IMR-90 (cell line): ENCODE results near the gene AIF1. TPM values are rescaled to one million over a fixed set of nuclear protein-coding genes. Genes with fewer than 3 reads are reported as not detected.

Experiments
- ATAC-seq: fragments of 200-7000 bp; cut with Tn5 transposase; 2 replicates; pipeline ENCODE4 v1.9.1; 2020; ENCODE audit warnings: low read depth, mild to moderate bottlenecking, moderate library complexity
- BruUV-seq: library from RNA; stranded (reverse); fragments of 400-500 nt; replicated peaks from 2 replicates; lab custom pipeline; 2021; lab: Mats Ljungman, UMichigan
- CTCF ChIA-PET: fragments of 300-600 bp; formaldehyde crosslinking; extraction: SDS; loops from one replicate; lab custom pipeline; 2021; ENCODE audit warnings: antibody characterized with exemption; lab: Yijun Ruan, JAX
- POLR2A ChIA-PET: fragments of 300-600 bp; sonication (Branson Sonifier 250); formaldehyde crosslinking; loops from one replicate; lab custom pipeline; 2022; ENCODE audit warnings: antibody characterized with exemption; ENCODE audit not compliant: unreplicated experiment; lab: Charles Lee
- DNase-seq: peaks from one replicate; pipeline ENCODE4 v3.0.0; 2013
- H2AFZ ChIP-seq: replicated peaks from 2 replicates; pipeline ENCODE3; 2013; ENCODE audit warnings: low read length, mild to moderate bottlenecking; ENCODE audit not compliant: poor library complexity
- H2AK5ac ChIP-seq: 2 replicates; pipeline ENCODE4 v1.6.1; 2013; ENCODE audit warnings: low read depth, low read length, inconsistent platforms
- H2AK9ac ChIP-seq: replicated peaks from 2 replicates; pipeline ENCODE3; 2013; ENCODE audit warnings: mild to moderate bottlenecking, low read depth, low read length, moderate library complexity; ENCODE audit not compliant: poor library complexity
- H2BK120ac ChIP-seq: 2 replicates; pipeline ENCODE4 v1.6.1; 2013; ENCODE audit warnings: low read depth, low read length, inconsistent platforms
- H2BK15ac ChIP-seq: 3 replicates; pipeline ENCODE4 v1.6.1; 2013; ENCODE audit warnings: low read depth, low read length, inconsistent platforms
- H2BK20ac ChIP-seq: 2 replicates; pipeline ENCODE4 v1.6.1; 2013; ENCODE audit warnings: low read depth, mild to moderate bottlenecking, inconsistent platforms, low read length, moderate library complexity
- H2BK5ac ChIP-seq: 2 replicates; pipeline ENCODE4 v1.6.1; 2013; ENCODE audit warnings: mild to moderate bottlenecking, low read depth, low read length, inconsistent platforms; ENCODE audit not compliant: poor library complexity, severe bottlenecking
- H3K14ac ChIP-seq: replicated peaks from 2 replicates; pipeline ENCODE4 v1.6.1; 2013; ENCODE audit warnings: low read depth, low read length, inconsistent platforms
- H3K18ac ChIP-seq: 2 replicates; pipeline ENCODE4 v1.6.1; 2013; ENCODE audit warnings: low read depth, low read length, control low read depth
- H3K23ac ChIP-seq: 2 replicates; pipeline ENCODE4 v1.6.1; 2013; ENCODE audit warnings: low read depth, low read length, inconsistent platforms
- H3K27ac ChIP-seq: 2 replicates; pipeline ENCODE4 v1.5.1; 2013; ENCODE audit warnings: mild to moderate bottlenecking, control low read depth, low read length; ENCODE audit not compliant: insufficient read depth
- H3K27me3 ChIP-seq: 2 replicates; pipeline ENCODE4 v1.6.1; 2013; ENCODE audit warnings: low read length; ENCODE audit not compliant: control insufficient read depth, insufficient read depth
- H3K36me3 ChIP-seq: 2 replicates; pipeline ENCODE4 v1.6.1; 2013; ENCODE audit warnings: low read length, mixed read lengths; ENCODE audit not compliant: control insufficient read depth, insufficient read depth
- H3K4ac ChIP-seq: 2 replicates; pipeline ENCODE4 v1.6.1; 2013; ENCODE audit warnings: low read depth, low read length, inconsistent platforms
- H3K4me1 ChIP-seq: 2 replicates; pipeline ENCODE4 v1.6.1; 2013; ENCODE audit warnings: low read length, mixed read lengths; ENCODE audit not compliant: control insufficient read depth, insufficient read depth
- H3K4me2 ChIP-seq: 2 replicates; pipeline ENCODE4 v1.6.1; 2013; ENCODE audit warnings: low read depth, mild to moderate bottlenecking, control low read depth, low read length, moderate library complexity
- H3K4me3 ChIP-seq: 2 replicates; pipeline ENCODE4 v1.5.1; 2013; ENCODE audit warnings: low read depth, mild to moderate bottlenecking, control low read depth, low read length, moderate library complexity; ENCODE audit not compliant: insufficient read depth
- H3K56ac ChIP-seq: 2 replicates; pipeline ENCODE4 v1.6.1; 2013; ENCODE audit warnings: low read length, inconsistent platforms; ENCODE audit not compliant: insufficient read depth; ENCODE audit errors: extremely low read depth
- H3K79me1 ChIP-seq, 2 experiments: 2 replicates each; pipeline ENCODE4 v1.6.1; 2013; ENCODE audit warnings: low read length in 2 of 2, inconsistent platforms in 1 of 2, low read depth in 1 of 2
- H3K9ac ChIP-seq: 2 replicates; pipeline ENCODE4 v1.6.1; 2013; ENCODE audit warnings: low read depth, low read length, control low read depth
- H3K9me1 ChIP-seq: 2 replicates; pipeline ENCODE4 v1.6.1; 2013; ENCODE audit warnings: low read length, inconsistent platforms; ENCODE audit not compliant: insufficient read depth
- H3K9me3 ChIP-seq: 2 replicates; pipeline ENCODE4 v1.6.1; 2013; ENCODE audit warnings: low read length; ENCODE audit not compliant: control insufficient read depth, insufficient read depth
- H4K20me1 ChIP-seq: 2 replicates; pipeline ENCODE4 v1.6.1; 2013; ENCODE audit warnings: low read length, inconsistent platforms; ENCODE audit not compliant: insufficient read depth
- H4K5ac ChIP-seq: 2 replicates; pipeline ENCODE4 v1.6.1; 2013; ENCODE audit warnings: mild to moderate bottlenecking, low read depth, low read length, control low read depth
- H4K8ac ChIP-seq, 2 experiments: 2 replicates each; pipeline ENCODE4 v1.6.1; 2013; ENCODE audit warnings: low read depth in 2 of 2, low read length in 2 of 2, control low read depth in 1 of 2, inconsistent platforms in 1 of 2
- H4K91ac ChIP-seq: 2 replicates; pipeline ENCODE4 v1.6.1; 2013; ENCODE audit warnings: low read depth, low read length, inconsistent platforms; ENCODE audit not compliant: insufficient read depth
- BHLHE40 ChIP-seq: fragments of 150-350 bp; IDR thresholded peaks from 2 replicates; pipeline ENCODE4 v1.6.1; 2016; ENCODE audit warnings: mild to moderate bottlenecking, low read depth, low read length
- CEBPB ChIP-seq: IDR thresholded peaks from 2 replicates; pipeline ENCODE4 v1.6.1; 2012; ENCODE audit warnings: low read depth, low read length, improper control_type of control experiment
- CHD1 ChIP-seq: IDR thresholded peaks from 2 replicates; pipeline ENCODE4 v1.6.1; 2012; ENCODE audit warnings: low read depth, low read length, improper control_type of control experiment
- CTCF ChIP-seq: conservative IDR thresholded peaks from 2 replicates; pipeline ENCODE4 v1.5.1; 2012; ENCODE audit warnings: mild to moderate bottlenecking, low read depth, low read length, improper control_type of control experiment
- ELK1 ChIP-seq: fragments of 150-350 bp; IDR thresholded peaks from 2 replicates; pipeline ENCODE4 v1.6.1; 2016; ENCODE audit warnings: low read depth, mild to moderate bottlenecking, low read length, moderate library complexity, borderline replicate concordance
- FOS ChIP-seq: fragments of 150-350 bp; IDR thresholded peaks from 2 replicates; pipeline ENCODE4 v1.6.1; 2016; ENCODE audit warnings: low read depth, low read length
- MAFK ChIP-seq: IDR thresholded peaks from 2 replicates; pipeline ENCODE4 v1.6.1; 2012; ENCODE audit warnings: low read depth, low read length, improper control_type of control experiment
- MAZ ChIP-seq: IDR thresholded peaks from 2 replicates; pipeline ENCODE4 v1.6.1; 2012; ENCODE audit warnings: low read depth, mild to moderate bottlenecking, low read length, improper control_type of control experiment, moderate library complexity, borderline replicate concordance
- MXI1 ChIP-seq: IDR thresholded peaks from 2 replicates; pipeline ENCODE4 v1.6.1; 2012; ENCODE audit warnings: low read depth, mild to moderate bottlenecking, low read length, moderate library complexity, borderline replicate concordance
- NFE2L2 ChIP-seq: fragments of 150-350 bp; IDR thresholded peaks from 2 replicates; pipeline ENCODE4 v1.6.1; 2016; ENCODE audit warnings: low read depth, mild to moderate bottlenecking, low read length
- POLR2A ChIP-seq: IDR thresholded peaks from 2 replicates; pipeline ENCODE4 v1.6.1; 2012; ENCODE audit warnings: mild to moderate bottlenecking, low read depth, low read length
- RAD21 ChIP-seq: IDR thresholded peaks from 2 replicates; pipeline ENCODE4 v1.6.1; 2012; ENCODE audit warnings: low read length, improper control_type of control experiment
- RCOR1 ChIP-seq: IDR thresholded peaks from 2 replicates; pipeline ENCODE4 v1.6.1; 2012; ENCODE audit warnings: mild to moderate bottlenecking, low read length, improper control_type of control experiment; ENCODE audit not compliant: insufficient replicate concordance
- RFX5 ChIP-seq: IDR thresholded peaks from 2 replicates; pipeline ENCODE4 v1.8.0; 2012; ENCODE audit warnings: low read depth, mild to moderate bottlenecking, low read length, moderate library complexity
- SMC3 ChIP-seq: fragments of 150-350 bp; IDR thresholded peaks from 2 replicates; pipeline ENCODE4 v1.6.1; 2016; ENCODE audit warnings: low read depth, mild to moderate bottlenecking, antibody characterized with exemption, low read length, moderate library complexity
- USF2 ChIP-seq: fragments of 150-350 bp; IDR thresholded peaks from 2 replicates; pipeline ENCODE4 v1.6.1; 2017; ENCODE audit warnings: mild to moderate bottlenecking, antibody characterized with exemption, low read length, low read depth
- WGBS, 2 experiments: methylation state at CpG; one replicate each; pipeline versions ENCODE4 v1.1.5 to v1.1.7; 2013; ENCODE audit warnings: missing lambda C conversion rate in 2 of 2; ENCODE audit not compliant: insufficient read length in 1 of 2; ENCODE audit errors: extremely low coverage in 2 of 2; 5-methylcytosine and 5-hydroxymethylcytosine counted together
- dilution Hi-C: fragments of 300-500 bp; cut with HindIII; formaldehyde crosslinking; loops from one replicate; pipeline ENCODE4 v1.14.3; 2018; ENCODE audit warnings: low sequenced_read_pairs; ENCODE audit not compliant: unreplicated experiment
- in situ Hi-C: fragments of 300-500 bp; cut with MboI; formaldehyde crosslinking; loops from 3 replicates; pipeline ENCODE4 v1.14.3; 2019; ENCODE audit warnings: low sequenced_read_pairs, inconsistent platforms, mixed read lengths
- intact Hi-C: fragments of 100-400 bp; cut with micrococcal nuclease; formaldehyde crosslinking; loops from 2 replicates; pipeline ENCODE4 v1.10.0; 2022
- polyA plus RNA-seq, 3 experiments: library from polyadenylated mRNA; depleted of rRNA; stranded (reverse); fragments of >200 nt; gene quantifications; 2 replicates each; pipeline ENCODE4 v1.2.3, GENCODE V29; 2012; ENCODE audit warnings: low replicate concordance in 1 of 3
- total RNA-seq: library from RNA; depleted of rRNA; stranded (reverse); fragments of >200 nt; gene quantifications from 2 replicates; pipeline ENCODE4 v1.2.3, GENCODE V29; 2012

Gene AIF1
- total and polyA plus RNA-seq, 2 of the 4 experiments (the other 2 are of a cell fraction) = not detected

GRCh38 chr6:31615748-31616147, 714 bp downstream of the AIF1 start:
- no peaks in the 10 kb centered on the region for H3K4me1 ChIP-seq
- H2BK15ac ChIP-seq = no peak overlapping the region
- H3K18ac ChIP-seq = no peak overlapping the region
- ATAC-seq = no peak
- H4K5ac ChIP-seq = no peak overlapping the region
- no peak overlapping the region for H3K4me2 ChIP-seq
- no peak overlapping the region for H4K8ac ChIP-seq
- no peak overlapping the region for H3K14ac ChIP-seq
- H3K9me1 ChIP-seq = 0 out of 2 replicates have a peak, but pooled peaks cover 3% of the 10 kb centered on the region
- CTCF ChIA-PET = no interaction called here
- H3K23ac ChIP-seq = no peak overlapping the region
- intact Hi-C loops = loop anchor here (2.0 kb wide), 1 partner anchor 55 kb away; no protein-coding TSS in a partner anchor
- H2AK5ac ChIP-seq = no peak overlapping the region
- no peaks in the 10 kb centered on the region for H3K9me3 ChIP-seq
- no peak overlapping the region for H3K56ac ChIP-seq
- H3K79me1 ChIP-seq = no peaks in the 10 kb centered on the region
- POLR2A ChIA-PET = no interaction called here
- TF ChIP-seq CHD1 = no peak
- TF ChIP-seq FOS = no peak
- TF ChIP-seq CTCF = no peak
- no peak for TF ChIP-seq SMC3
- no peak for TF ChIP-seq BHLHE40
- TF ChIP-seq POLR2A = no peak
- no peak for TF ChIP-seq RFX5
- TF ChIP-seq RAD21 = no peak
- no peak for TF ChIP-seq MAZ
- no peak for TF ChIP-seq MAFK
- no peak for TF ChIP-seq ELK1
- no peak for TF ChIP-seq NFE2L2
- no peak for TF ChIP-seq RCOR1
- no peak for TF ChIP-seq CEBPB
- TF ChIP-seq MXI1 = no peak
- no peak for TF ChIP-seq USF2
- H4K20me1 ChIP-seq = peaks cover 3% of the 10 kb centered on the region; the same call in 1 of the 2 replicates
- no peak overlapping the region for H2BK120ac ChIP-seq
- H2BK20ac ChIP-seq = no peak overlapping the region
- BruUV-seq = no TSS peak
- DNase-seq = no peak
- dilution Hi-C loops = no loop called here
- H2AFZ ChIP-seq = no peak overlapping the region
- peaks cover 7% of the 10 kb centered on the region for H3K27me3 ChIP-seq
- H3K4ac ChIP-seq = no peak overlapping the region
- no peak overlapping the region for H2BK5ac ChIP-seq
- H2AK9ac ChIP-seq = no peak overlapping the region
- 21% methylated on average over 2 of the region's 7 CpGs; no CpG with 5 or more reads in 1 of the 2 experiments for WGBS, 2 experiments
- in situ Hi-C loops = no loop called here
- H4K91ac ChIP-seq = no peak overlapping the region
- no peak overlapping the region for H3K9ac ChIP-seq
- no peak overlapping the region for H3K4me3 ChIP-seq
- H3K27ac ChIP-seq = no peak overlapping the region
- no peaks in the 10 kb centered on the region for H3K36me3 ChIP-seq
